Smooth muscle cell of the brain vasculature (primary cell): ENCODE measurements around the gene TMC4.
"Not testable (repeated sequence)": the region's sequence is repeated elsewhere in the genome, so short reads cannot be mapped to it uniquely, and the experiment has no call there.

Experiments used
- DNase-seq: peaks from one replicate; pipeline ENCODE4 v3.0.0-alpha.2; 2012; ENCODE audit warnings: low read depth, low spot score

TMC4 gene

GRCh38 chr19:54172471-54173358 is at the start of gene TMC4:
Gene TMC4 (minus strand): TSS chr19:54173160. CDS start chr19:54173117, 43 bp downstream.
- DNase-seq, result no peak

GRCh38 chr19:54221947-54222346 is 49.0 kb upstream of the TMC4 start:
- DNase-seq, result not testable (repeated sequence)

GRCh38 chr19:54219702-54220101 is 46.7 kb upstream of the TMC4 start:
- not testable (repeated sequence) for DNase-seq

- DNase-seq, result no peak
Measured at GRCh38 chr19:54218960-54219661, 46.2 kb upstream of the TMC4 start.

- DNase-seq, result no peak
Measured at GRCh38 chr19:54218259-54218658, 45.3 kb upstream of the TMC4 start.

GRCh38 chr19:54217517-54218247 is 44.7 kb upstream of the TMC4 start:
- DNase-seq, result not testable (repeated sequence)

GRCh38 chr19:54216869-54217268 is 43.9 kb upstream of the TMC4 start:
- DNase-seq, result no peak

GRCh38 chr19:54214734-54215133 is 41.8 kb upstream of the TMC4 start:
- DNase-seq, result not testable (repeated sequence)

GRCh38 chr19:54214217-54214616 is 41.3 kb upstream of the TMC4 start:
- not testable (repeated sequence) for DNase-seq

GRCh38 chr19:54211235-54211634 is 38.3 kb upstream of the TMC4 start:
- no peak for DNase-seq

GRCh38 chr19:54209811-54210494 is 37.0 kb upstream of the TMC4 start:
- DNase-seq, result peak; percentile 94

- DNase-seq, result no peak
Measured at GRCh38 chr19:54209058-54209810, 36.3 kb upstream of the TMC4 start.

- DNase-seq, result no peak
Measured at GRCh38 chr19:54208784-54209057, 35.8 kb upstream of the TMC4 start.

GRCh38 chr19:54207983-54208783 is 35.2 kb upstream of the TMC4 start:
- DNase-seq, result no peak

GRCh38 chr19:54207676-54207982 is 34.7 kb upstream of the TMC4 start:
- no peak for DNase-seq

GRCh38 chr19:54207193-54207592 is 34.2 kb upstream of the TMC4 start:
- not testable (repeated sequence) for DNase-seq

- DNase-seq, result no peak
Measured at GRCh38 chr19:54206831-54207177, 33.8 kb upstream of the TMC4 start.

- no peak for DNase-seq
Measured at GRCh38 chr19:54206030-54206830, 33.3 kb upstream of the TMC4 start.

GRCh38 chr19:54204767-54205468 is 32.0 kb upstream of the TMC4 start:
- no peak for DNase-seq
